ENCODE data around the gene DQX1. TPM values are rescaled to one million over a fixed set of nuclear protein-coding genes. Genes with fewer than 3 reads are reported as not detected.

The DQX1 gene
- total and polyA plus RNA-seq, 2 of the 8 experiments (the other 6 are each of a cell fraction or from before 2014, with no cell fraction given), result 0.76 to 1.1 TPM

GRCh38 chr2:74553892-74554819 is 28.1 kb upstream of the DQX1 start, which contains the start of the genes DOK1 and LOXL3 (continued):
- 0 out of 2 replicates have a peak, but pooled peaks have one; percentile 32 for TF ChIP-seq JUN (IDR thresholded peaks at IDR 0.05; ENCODE audit: low read depth, low read length)
- no peak for TF ChIP-seq RFX5 (IDR thresholded peaks at IDR 0.05; ENCODE audit: borderline replicate concordance, low read depth, low read length)
- TF ChIP-seq KDM1A (IDR thresholded peaks at IDR 0.05; ENCODE audit: borderline replicate concordance, low read length), result peak; percentile 53; the same call in 1 of the 2 replicates
- TF ChIP-seq SP4 (IDR thresholded peaks at IDR 0.05; ENCODE audit: low read length), result peak; percentile 89
- peak; percentile 86; the same call in 1 of the 2 replicates for TF ChIP-seq JUND (IDR thresholded peaks at IDR 0.05; ENCODE audit: low read length)
- peak; percentile 38 for TF ChIP-seq PHF8 (conservative IDR thresholded peaks at IDR 0.05; ENCODE audit: low read depth, low read length)
- peak; percentile 93 for TF ChIP-seq RBBP5 (IDR thresholded peaks at IDR 0.05; ENCODE audit: borderline replicate concordance, low read depth, low read length)
- TF ChIP-seq KDM4A (IDR thresholded peaks at IDR 0.05; ENCODE audit: low read depth, low read length, severe bottlenecking), result peak; percentile 43
- TF ChIP-seq SIRT6 (IDR thresholded peaks at IDR 0.05; ENCODE audit: low read length), result no peak
- peak; percentile 97 for TF ChIP-seq MAFK (IDR thresholded peaks at IDR 0.05; ENCODE audit: low read depth, low read length)
- TF ChIP-seq USF2 (IDR thresholded peaks at IDR 0.05; ENCODE audit: low read length), result no peak
- no peak for TF ChIP-seq ZNF274 (IDR thresholded peaks at IDR 0.05; ENCODE audit: borderline replicate concordance, extremely low read depth, low read length)
- no peak for TF ChIP-seq GTF2F1 (IDR thresholded peaks at IDR 0.05; ENCODE audit: borderline replicate concordance, low read depth, low read length)
- no peak for TF ChIP-seq SP2 (IDR thresholded peaks at IDR 0.05; ENCODE audit: low read length)
- no peak for TF ChIP-seq KDM5A (IDR thresholded peaks at IDR 0.05; ENCODE audit: low read length)
- peak; percentile 98 for TF ChIP-seq ATF2 (IDR thresholded peaks at IDR 0.05; ENCODE audit: low read length)
- peak; percentile 31 for TF ChIP-seq POLR2AphosphoS5 (IDR thresholded peaks at IDR 0.05; ENCODE audit: low read depth, low read length)
- peak; percentile 100 for TF ChIP-seq CREB1 (IDR thresholded peaks at IDR 0.05)
- peak; percentile 73 for TF ChIP-seq TEAD4 (IDR thresholded peaks at IDR 0.05; ENCODE audit: low read depth, low read length)
